ENCODE data around the gene UBFD1.

- TF ChIP-seq YY1 (IDR thresholded peaks at IDR 0.05; ENCODE audit: insufficient read depth, insufficient read length) (no peak), ZNF274 (IDR thresholded peaks at IDR 0.05; ENCODE audit: low read depth, low read length) (no peak)
These were observed 33.6 kb upstream of the UBFD1 start for GRCh38 chr16:23523876-23524385.

Data from NT2/D1 (cell line).